HG03175 (cell line): ENCODE measurements around the gene PMM2.
A peak's percentile ranks its signal among the peaks of the same experiment; 100 is the strongest.
"Not testable (repeated sequence)": the region's sequence is repeated elsewhere in the genome, so short reads cannot be mapped to it uniquely, and the experiment has no call there.

Experiments
- ATAC-seq: cut with Tn5 transposase; IDR thresholded peaks from one replicate; pipeline ENCODE4 v1.9.1; 2021; ENCODE audit warnings: mild to moderate bottlenecking, moderate library complexity; ENCODE audit not compliant: unreplicated experiment

PMM2 gene

GRCh38 chr16:8781797-8782196 lies 15.8 kb upstream of the PMM2 start:
- no peak for ATAC-seq

DNA sequence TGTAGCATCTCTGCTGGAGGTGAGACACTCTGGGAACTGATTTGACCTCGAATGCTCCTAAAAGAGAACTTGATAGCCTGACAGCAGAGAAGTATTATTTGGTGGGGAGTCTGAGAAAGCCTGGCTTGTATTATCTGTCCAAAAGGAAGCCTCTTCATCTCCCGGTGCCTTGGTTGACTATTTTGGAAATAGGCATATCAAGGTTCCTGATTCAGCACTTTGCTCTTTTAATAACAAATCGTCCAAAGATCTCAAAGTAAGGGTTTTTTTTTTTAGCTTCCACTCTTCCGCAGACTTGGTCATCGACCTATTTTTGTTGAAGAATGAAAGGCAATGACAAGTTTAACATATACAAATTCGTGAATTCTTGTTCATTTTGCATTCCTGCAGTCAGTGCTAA lies 15.0 kb upstream of the PMM2 start:
- ATAC-seq: no peak

- no peak for ATAC-seq
Measured at GRCh38 chr16:8785408-8785807, 12.2 kb upstream of the PMM2 start.

DNA sequence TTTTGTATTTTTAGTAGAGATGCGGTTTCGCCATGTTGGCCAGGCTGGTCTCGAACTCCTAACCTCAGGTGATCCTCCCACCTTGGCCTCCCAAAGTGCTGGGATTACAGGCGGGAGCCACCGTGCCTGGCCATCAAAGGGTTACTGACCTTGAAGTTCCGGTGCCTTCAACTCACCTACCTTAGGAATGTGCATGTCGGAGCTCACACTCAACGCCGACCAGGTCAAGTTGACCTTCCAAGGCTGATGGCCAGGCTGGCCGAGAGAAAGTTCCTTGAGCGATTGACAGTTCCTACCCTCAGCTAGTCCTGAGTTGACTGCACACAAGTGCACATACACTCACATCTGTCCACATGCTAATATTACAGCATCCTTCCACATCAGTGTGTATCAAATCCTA lies 11.3 kb upstream of the PMM2 start:
- not testable (repeated sequence) for ATAC-seq

DNA sequence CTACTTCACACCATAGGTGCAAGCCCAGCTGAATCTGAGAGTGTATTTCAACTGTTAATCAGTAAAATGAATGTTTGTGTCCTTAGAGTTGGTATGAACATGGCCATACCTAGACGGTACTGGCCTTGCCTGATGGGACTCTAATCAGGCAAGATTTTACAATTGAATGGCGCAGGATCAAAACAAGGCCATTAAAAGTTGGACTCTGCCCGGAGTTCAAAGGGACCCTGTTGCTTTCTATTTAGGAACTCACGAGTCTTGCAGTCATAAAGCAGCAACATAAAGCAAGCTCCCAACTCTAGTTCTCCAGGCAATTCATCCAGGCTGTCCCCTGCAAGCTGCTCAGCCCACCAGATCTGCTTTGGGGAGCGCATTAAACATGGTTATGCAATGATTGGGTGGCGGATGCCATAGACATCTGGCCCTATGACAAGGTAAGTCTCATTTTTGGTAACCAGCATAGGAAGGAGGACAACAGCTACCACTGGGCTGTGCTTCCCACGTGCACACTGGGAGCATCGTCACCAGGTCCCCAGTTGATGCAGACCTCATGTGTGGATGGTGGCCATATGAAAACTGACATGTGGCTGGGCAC lies 9.0 kb upstream of the PMM2 start:
- ATAC-seq: no peak

DNA sequence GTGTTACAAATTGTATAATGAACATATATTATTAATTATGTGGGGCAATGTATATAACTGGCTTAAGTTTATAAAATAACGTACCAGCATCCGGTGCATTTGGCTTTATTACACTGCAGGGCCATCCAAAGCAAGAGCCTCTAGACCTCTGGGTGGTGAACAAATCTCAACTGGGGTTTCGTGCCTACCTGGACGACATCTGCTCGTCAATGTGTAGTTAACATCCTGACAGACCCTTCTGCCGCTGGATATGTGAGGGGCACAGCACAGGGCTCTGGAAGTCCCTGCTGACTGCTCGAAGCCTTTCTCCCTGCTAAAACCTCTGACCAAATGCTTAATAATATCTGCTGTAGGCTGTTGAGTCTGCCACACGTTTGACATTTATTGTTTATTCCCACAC lies 2.5 kb upstream of the PMM2 start:
- ATAC-seq: no peak

DNA sequence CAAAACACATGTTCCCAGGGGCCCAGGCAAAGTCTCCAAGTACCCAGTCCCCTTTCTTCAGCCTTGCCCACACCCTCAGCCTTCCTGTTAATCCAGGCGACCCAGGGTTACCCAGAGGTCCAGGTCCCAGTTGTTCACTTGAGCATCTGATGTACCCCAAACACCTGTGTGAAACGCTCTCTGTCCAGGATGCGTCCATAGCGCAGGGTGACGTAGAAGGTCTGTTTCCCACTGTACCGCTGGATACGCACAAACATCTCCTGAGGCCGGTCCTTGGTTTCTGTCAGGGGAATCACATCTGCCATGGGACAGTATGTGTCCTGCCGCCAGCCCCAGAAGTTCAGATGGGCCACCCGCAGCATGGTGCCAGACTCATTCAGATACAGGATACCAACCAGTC lies 1.8 kb upstream of the PMM2 start:
- ATAC-seq: no peak

GRCh38 chr16:8796469-8797363 lies 923 bp upstream of the PMM2 start:
- peak; percentile 2 for ATAC-seq

DNA sequence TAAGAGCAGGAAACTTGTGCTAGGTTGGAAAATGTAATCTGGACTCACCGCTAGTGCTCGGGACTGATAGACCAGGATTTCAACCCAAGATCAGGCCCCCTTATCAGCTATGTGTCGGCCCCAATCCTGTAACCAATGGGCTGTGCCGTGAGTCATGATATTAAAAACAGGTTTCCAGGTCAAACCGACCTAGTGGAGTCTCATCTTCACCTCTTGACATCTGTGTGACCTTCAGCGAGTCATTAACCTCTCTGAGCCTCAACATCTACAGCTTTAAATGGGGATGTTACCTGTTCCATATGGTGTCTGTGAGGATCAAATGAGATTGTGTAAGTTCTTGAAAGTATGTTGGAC lies 512 bp downstream of the PMM2 start:
- ATAC-seq: no peak

DNA sequence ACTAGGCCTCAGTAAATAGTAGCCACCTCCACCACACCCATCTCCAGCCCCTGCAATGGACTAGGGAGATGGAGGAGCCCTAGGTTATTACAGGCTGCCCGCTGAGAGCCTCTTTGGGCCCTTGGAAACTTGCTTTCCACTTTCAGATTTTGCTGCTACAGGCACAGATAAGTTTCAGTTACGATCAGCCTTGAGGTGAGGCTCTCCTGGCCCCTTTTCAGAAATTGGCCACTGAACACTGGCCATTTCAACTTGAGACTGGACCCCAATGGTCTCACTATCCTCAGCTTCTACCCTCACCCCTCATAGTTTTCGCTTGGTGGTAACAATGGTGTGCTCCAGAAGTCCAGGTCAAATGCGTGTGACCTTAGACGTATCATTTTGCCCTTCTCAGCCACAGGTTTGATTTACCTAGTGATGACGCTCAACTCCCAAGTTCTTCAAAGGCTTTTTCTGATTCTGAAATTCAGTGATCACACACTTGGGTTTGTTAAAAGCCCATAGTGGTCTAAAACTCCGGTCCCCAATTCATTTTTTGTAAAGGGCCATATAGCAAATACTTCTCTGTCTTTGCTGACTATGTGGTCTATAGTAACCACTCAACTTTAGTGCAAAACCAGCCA lies 1.0 kb downstream of the PMM2 start:
- ATAC-seq: no peak

- ATAC-seq: no peak
Measured at GRCh38 chr16:8801701-8802100, 4.1 kb downstream of the PMM2 start.

GRCh38 chr16:8803733-8804132 lies 6.1 kb downstream of the PMM2 start:
- ATAC-seq: not testable (repeated sequence)

DNA sequence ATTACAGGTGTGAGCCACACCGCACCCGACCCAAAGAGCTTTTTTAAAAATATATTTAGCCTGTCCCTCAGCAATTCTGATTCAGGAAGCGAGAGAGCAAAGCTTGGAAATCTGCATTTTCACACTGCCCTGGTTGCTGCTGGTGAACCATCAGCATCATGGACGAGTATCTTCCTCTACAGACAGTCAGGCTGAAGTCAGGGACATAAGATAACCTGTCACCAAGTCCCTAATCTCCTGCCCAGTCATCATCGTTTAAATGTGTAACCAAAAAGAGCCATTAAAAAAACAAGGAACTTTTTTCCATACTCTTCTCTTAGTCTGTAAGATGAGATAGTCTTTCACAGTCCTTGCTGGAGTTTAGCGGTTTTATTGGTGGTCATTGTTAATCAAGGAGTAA lies 6.7 kb downstream of the PMM2 start:
- ATAC-seq: no peak

DNA sequence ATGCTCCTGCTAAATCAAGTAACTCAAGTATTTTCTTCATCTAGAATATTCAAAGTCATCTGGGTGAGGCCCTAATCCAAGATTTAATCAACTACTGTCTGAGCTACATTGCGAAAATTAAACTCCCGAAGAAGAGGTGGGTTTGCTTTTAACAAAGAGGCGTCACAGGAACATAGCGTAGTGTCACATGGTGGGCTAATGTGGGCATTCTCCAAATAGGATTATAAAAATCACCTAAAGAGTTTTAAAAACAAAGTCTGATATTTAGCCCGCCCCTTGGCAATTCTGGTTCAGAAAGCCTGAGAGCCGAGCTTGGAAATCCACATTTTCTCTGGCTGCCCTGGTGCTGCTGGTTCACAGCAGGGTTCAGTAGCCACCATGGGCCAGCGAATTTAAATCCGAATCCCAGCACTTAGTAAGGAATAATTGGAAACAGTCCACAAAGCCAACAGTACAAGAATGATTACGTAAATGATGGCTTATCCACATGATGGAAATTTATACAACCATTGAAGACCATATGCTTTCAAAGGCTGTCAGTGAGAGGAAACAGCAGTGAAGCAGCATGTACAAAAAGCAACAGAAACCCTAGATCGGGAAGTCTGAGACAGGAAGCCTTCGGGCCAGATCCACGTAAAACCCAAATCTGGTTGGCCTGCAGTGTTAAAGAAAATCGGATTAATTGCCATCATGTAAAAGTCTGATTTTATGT lies 8.8 kb downstream of the PMM2 start:
- no peak for ATAC-seq

DNA sequence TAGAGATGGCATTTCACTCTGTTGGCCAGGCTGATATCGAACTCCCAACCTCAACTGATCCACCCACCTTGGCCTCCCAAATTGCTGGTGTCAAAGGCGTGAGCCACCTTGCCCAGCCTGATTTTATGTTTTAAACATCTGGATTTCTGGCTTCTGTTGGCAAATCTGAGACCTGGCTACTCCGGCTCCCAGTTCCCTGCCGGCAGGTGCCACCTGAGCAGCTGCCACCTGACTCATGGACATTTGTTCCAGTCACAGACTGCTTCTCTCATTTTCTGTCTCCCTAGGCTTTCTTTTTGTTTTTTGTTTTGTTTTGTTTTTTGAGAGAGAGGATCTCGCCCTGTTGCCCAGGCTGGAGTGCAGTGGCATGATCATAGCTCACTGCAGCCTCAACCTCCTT lies 9.6 kb downstream of the PMM2 start:
- ATAC-seq: no peak

- no peak for ATAC-seq
Measured at GRCh38 chr16:8808009-8808408, 10.4 kb downstream of the PMM2 start.

- ATAC-seq: no peak
Measured at GRCh38 chr16:8808613-8809353, 11.1 kb downstream of the PMM2 start.

GRCh38 chr16:8812162-8812843 lies 14.7 kb downstream of the PMM2 start:
- ATAC-seq: no peak

DNA sequence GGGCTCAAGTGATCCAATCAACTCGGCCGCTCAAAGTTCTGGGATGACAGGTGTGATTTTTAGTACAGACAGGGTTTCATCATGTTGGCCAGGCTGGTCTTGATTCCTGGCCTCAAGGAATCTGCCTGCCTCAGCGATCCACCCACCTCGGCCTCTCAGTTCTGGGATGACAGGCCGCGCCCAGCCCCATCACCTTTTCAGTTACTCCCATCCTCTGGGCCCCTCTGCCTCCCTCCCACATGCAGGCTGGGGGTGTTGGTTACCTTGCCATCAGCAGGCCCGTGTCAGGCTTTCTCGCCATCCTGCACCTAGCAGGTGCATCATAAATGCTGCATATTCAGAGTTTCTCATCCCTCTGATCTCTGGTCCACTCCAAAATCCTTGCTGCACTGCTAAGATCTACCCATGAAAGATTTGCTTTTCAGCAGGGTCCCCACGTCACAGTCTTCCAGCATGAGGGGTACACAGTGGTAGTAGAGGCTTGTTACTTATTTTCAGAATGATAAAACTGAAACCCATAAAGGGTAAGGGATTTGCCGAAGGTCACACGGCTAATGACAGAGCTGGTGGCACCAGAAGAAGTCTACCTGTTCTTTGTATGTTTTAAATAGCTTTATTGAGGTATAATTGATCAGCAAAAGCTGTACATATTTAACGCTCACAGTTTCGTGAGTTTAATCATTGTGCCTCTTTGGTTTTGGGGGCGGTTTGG lies 16.6 kb downstream of the PMM2 start:
- ATAC-seq: no peak
